ENCODE data around the gene GRIK5.

Gene GRIK5

DNA sequence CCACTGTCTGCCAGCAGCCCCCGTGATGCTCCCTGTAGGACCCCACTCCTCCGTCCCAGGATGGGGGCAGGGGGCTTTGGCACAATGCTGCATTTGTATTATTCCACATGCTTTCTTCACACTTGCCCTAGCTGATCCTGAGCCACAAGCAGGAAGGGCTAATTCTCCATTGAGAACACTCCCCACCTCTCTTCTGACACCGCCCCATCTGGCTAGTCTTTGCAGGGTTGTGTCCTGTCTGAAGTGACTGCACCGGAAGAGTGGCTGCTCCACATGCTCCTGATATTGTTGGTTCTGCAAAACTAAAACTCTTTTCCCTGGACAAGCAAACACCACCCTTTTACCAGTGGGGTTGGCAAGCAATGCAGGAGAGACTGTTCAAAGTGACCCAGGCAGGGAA, 23.9 kb upstream of the GRIK5 start:
- Histone ChIP-seq H3K4me1 (ENCODE audit: insufficient read depth, low read length) (peaks cover 5% of the 10 kb centered on the region), H3K9me3 (ENCODE audit: insufficient read depth, low read depth, low read length) (no peaks in the 10 kb centered on the region), H3K9ac (ENCODE audit: low read depth, low read length) (no peak overlapping the region), H3K36me3 (ENCODE audit: insufficient read depth, low read length) (no peaks in the 10 kb centered on the region), H3K27ac (ENCODE audit: low read depth, low read length) (no peak overlapping the region), H3K4me3 (ENCODE audit: low read length) (no peak overlapping the region), H3K27me3 (ENCODE audit: insufficient read depth, low read length) (no peaks in the 10 kb centered on the region)
- 82% methylated on average over 4 of the region's 4 CpGs for WGBS

DNA sequence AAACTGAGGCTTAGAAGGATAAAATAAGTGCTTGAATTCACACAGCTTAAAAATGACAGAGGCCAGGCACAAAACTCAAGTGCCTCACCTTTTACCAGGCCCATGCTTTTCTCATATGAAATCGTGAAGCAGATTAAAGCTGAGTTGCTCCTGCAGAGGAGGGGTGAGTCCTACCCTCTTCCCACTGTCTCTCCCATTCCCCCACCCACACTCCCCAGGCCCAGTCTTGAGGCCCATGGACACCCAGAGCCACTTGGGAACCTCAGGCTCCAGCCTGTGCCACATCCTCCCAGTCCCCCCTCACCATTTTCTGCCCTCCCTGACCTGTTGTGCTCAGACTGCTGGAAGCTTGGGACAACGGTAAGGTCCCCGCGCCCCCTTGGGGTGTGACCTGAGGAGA, 23.5 kb upstream of the GRIK5 start:
- H3K4me3 ChIP-seq (ENCODE audit: low read length), result no peak overlapping the region
- H3K9me3 ChIP-seq (ENCODE audit: insufficient read depth, low read depth, low read length), result no peaks in the 10 kb centered on the region
- H3K36me3 ChIP-seq (ENCODE audit: insufficient read depth, low read length), result no peaks in the 10 kb centered on the region
- no peak overlapping the region for H3K27ac ChIP-seq (ENCODE audit: low read depth, low read length)
- H3K9ac ChIP-seq (ENCODE audit: low read depth, low read length), result 0 out of 2 replicates have a peak overlapping the region, but pooled peaks have one; percentile 8
- H3K27me3 ChIP-seq (ENCODE audit: insufficient read depth, low read length), result no peaks in the 10 kb centered on the region
- peaks cover 8% of the 10 kb centered on the region for H3K4me1 ChIP-seq (ENCODE audit: insufficient read depth, low read length)
- 88% methylated on average over 4 of the region's 4 CpGs for WGBS

DNA sequence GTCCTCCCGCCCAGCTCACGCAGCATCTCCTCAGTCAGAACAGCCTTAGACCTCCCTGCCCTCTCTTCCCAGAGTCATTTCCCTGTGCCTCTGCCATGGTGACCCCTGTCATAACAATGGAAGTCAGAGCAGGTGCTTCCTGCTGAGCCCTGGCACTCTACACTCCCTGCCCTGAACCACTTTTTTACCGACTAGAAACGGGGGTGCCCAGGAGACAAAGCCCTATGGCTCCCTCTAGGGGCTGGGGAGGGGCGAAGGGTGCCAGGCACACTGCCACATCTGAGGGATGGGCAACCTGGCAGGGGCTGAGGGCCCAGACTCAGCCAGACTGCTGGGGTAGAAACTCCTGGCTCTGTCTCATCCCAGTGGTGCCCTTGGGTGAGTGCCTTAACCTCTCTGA, 22.3 kb upstream of the GRIK5 start:
- Histone ChIP-seq H3K27me3 (ENCODE audit: insufficient read depth, low read length) (no peaks in the 10 kb centered on the region), H3K36me3 (ENCODE audit: insufficient read depth, low read length) (no peaks in the 10 kb centered on the region), H3K4me1 (ENCODE audit: insufficient read depth, low read length) (peaks cover 10% of the 10 kb centered on the region), H3K27ac (ENCODE audit: low read depth, low read length) (no peak overlapping the region), H3K4me3 (ENCODE audit: low read length) (no peak overlapping the region), H3K9ac (ENCODE audit: low read depth, low read length) (no peak overlapping the region), H3K9me3 (ENCODE audit: insufficient read depth, low read depth, low read length) (no peaks in the 10 kb centered on the region)
- 65% methylated on average over 5 of the region's 5 CpGs for WGBS

DNA sequence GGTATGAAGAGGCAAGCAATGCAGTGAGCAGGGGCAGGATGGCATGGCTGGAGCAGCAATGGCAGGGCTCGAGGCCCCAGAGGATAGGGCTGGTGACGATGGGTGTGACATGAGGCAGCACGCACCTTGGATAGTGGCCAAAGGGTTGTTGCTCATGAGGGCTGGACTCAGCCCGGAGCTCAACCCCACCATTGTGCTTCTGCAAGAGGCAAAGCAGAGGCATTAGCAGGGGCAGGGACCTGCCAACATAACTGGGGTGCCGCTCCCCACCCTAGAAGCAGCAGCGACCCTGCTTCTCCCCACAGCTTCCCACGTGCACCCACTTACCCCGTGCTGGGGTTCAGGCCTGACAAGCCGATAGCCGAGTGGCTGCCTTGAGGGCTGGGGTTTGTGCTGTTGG, 21.7 kb upstream of the GRIK5 start:
- Histone ChIP-seq H3K36me3 (ENCODE audit: insufficient read depth, low read length) (no peaks in the 10 kb centered on the region), H3K27me3 (ENCODE audit: insufficient read depth, low read length) (no peaks in the 10 kb centered on the region), H3K4me1 (ENCODE audit: insufficient read depth, low read length) (peaks cover 14% of the 10 kb centered on the region), H3K9ac (ENCODE audit: low read depth, low read length) (no peak overlapping the region), H3K27ac (ENCODE audit: low read depth, low read length) (no peak overlapping the region), H3K4me3 (ENCODE audit: low read length) (no peak overlapping the region), H3K9me3 (ENCODE audit: insufficient read depth, low read depth, low read length) (no peaks in the 10 kb centered on the region)
- 90% methylated on average over 10 of the region's 10 CpGs for WGBS

DNA sequence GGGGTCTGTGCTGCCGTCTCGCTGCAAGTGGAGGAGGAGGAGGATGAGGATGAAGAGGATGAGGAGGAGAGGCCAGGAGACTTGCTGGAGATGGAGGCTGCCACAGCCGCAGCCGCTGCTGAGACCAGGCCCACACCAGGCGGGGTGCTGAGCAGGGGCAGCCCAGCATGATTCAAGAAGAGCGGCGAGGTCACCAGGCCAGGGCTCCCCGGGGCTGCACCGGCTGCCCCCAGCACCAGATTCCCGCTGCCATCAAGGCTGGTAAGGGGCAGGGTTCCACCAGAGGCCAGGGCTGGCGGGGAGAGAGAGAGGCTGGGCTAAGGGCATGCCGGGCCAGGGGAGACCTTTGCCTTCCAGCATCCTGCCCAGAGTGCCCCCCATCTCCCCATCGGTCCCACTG, 21.3 kb upstream of the GRIK5 start:
- Histone ChIP-seq H3K9me3 (ENCODE audit: insufficient read depth, low read depth, low read length) (no peaks in the 10 kb centered on the region), H3K4me3 (ENCODE audit: low read length) (no peak overlapping the region), H3K9ac (ENCODE audit: low read depth, low read length) (no peak overlapping the region), H3K27ac (ENCODE audit: low read depth, low read length) (no peak overlapping the region), H3K27me3 (ENCODE audit: insufficient read depth, low read length) (no peaks in the 10 kb centered on the region), H3K36me3 (ENCODE audit: insufficient read depth, low read length) (no peaks in the 10 kb centered on the region), H3K4me1 (ENCODE audit: insufficient read depth, low read length) (peaks cover 19% of the 10 kb centered on the region)
- WGBS, result 89% methylated on average over 12 of the region's 13 CpGs

DNA sequence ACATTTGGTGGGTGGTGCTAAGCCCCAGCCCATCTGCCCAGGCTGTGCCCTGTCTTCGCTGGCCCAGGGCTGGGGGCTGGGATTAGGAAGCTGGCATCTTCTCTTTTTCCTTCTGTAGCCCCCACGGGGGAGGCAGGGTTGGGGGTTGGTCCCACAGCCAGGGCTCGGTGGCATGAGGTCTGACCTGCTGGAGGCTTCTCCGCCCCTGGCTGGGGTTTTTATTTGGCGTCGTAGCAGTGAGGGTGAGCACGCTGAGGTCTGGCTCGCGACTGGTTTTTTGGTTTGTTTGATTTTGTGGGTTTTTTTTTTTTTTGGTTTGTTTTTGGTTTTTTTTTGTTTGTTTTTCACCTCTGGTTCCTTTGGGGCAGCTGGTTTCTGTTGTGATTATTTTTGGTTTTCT, 20.7 kb upstream of the GRIK5 start:
- no peaks in the 10 kb centered on the region for H3K27me3 ChIP-seq (ENCODE audit: insufficient read depth, low read length)
- H3K4me1 ChIP-seq (ENCODE audit: insufficient read depth, low read length), result peaks cover 19% of the 10 kb centered on the region
- H3K9me3 ChIP-seq (ENCODE audit: insufficient read depth, low read depth, low read length), result no peaks in the 10 kb centered on the region
- WGBS, result 68% methylated on average over 9 of the region's 9 CpGs
- H3K27ac ChIP-seq (ENCODE audit: low read depth, low read length), result no peak overlapping the region
- no peak overlapping the region for H3K4me3 ChIP-seq (ENCODE audit: low read length)
- no peak overlapping the region for H3K9ac ChIP-seq (ENCODE audit: low read depth, low read length)
- no peaks in the 10 kb centered on the region for H3K36me3 ChIP-seq (ENCODE audit: insufficient read depth, low read length)

DNA sequence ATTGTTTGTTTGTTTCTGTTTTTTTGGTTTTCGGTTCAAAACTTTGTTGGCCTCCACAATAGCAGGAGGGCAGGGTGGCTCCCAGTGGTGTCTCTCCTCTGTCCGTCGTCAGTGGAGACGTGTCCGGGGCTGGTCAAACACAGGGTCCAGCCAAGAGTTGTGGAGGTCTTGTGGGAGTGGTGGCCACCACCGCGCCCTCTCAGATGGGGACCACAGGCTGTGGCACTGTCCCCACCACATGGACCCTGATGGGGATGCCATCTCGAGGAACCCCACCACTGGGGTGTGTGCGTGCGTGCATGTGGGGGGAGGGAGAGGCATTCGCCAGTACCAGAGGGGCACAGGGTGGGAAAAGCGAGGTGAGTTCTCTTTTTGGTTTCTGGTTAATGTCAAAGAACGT, 19.8 kb upstream of the GRIK5 start:
- Histone ChIP-seq H3K36me3 (ENCODE audit: insufficient read depth, low read length) (no peaks in the 10 kb centered on the region), H3K27me3 (ENCODE audit: insufficient read depth, low read length) (no peaks in the 10 kb centered on the region), H3K4me1 (ENCODE audit: insufficient read depth, low read length) (peaks cover 19% of the 10 kb centered on the region), H3K27ac (ENCODE audit: low read depth, low read length) (no peak overlapping the region), H3K9ac (ENCODE audit: low read depth, low read length) (no peak overlapping the region), H3K9me3 (ENCODE audit: insufficient read depth, low read depth, low read length) (no peaks in the 10 kb centered on the region), H3K4me3 (ENCODE audit: low read length) (no peak overlapping the region)
- WGBS, result 91% methylated on average over 13 of the region's 13 CpGs

DNA sequence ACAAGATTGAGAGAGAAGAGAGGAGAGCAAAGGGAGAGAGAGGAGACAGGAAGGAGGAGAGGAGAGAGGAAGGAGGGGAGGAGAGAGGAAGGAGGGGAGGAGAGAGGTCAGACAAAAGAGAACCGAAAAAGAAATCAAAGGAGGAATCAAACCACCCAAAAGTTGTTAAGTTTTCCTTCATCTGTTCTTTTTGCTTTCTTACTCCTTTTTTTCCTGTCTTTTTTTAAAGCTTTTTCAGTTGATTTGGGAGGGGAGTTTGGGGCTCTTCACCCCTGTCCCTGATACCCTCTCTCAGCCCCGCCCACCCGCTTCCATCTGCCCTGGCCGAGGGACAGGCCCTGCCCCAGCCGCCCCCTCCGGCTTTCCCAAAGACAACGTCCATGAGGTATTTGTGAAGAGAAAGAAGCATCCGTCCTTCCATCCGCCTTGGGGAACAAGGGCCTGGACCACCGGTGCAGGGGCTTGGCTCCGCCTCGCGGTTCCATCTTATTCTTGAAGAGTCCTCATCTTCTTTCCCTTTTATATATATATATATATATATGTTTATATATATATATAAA, 19.3 kb upstream of the GRIK5 start:
- Histone ChIP-seq H3K27ac (ENCODE audit: low read depth, low read length) (no peak overlapping the region), H3K9ac (ENCODE audit: low read depth, low read length) (no peak overlapping the region), H3K27me3 (ENCODE audit: insufficient read depth, low read length) (no peaks in the 10 kb centered on the region), H3K4me1 (ENCODE audit: insufficient read depth, low read length) (peaks cover 19% of the 10 kb centered on the region), H3K9me3 (ENCODE audit: insufficient read depth, low read depth, low read length) (no peaks in the 10 kb centered on the region), H3K4me3 (ENCODE audit: low read length) (no peak overlapping the region), H3K36me3 (ENCODE audit: insufficient read depth, low read length) (no peaks in the 10 kb centered on the region)
- 73% methylated on average over 10 of the region's 13 CpGs for WGBS

DNA sequence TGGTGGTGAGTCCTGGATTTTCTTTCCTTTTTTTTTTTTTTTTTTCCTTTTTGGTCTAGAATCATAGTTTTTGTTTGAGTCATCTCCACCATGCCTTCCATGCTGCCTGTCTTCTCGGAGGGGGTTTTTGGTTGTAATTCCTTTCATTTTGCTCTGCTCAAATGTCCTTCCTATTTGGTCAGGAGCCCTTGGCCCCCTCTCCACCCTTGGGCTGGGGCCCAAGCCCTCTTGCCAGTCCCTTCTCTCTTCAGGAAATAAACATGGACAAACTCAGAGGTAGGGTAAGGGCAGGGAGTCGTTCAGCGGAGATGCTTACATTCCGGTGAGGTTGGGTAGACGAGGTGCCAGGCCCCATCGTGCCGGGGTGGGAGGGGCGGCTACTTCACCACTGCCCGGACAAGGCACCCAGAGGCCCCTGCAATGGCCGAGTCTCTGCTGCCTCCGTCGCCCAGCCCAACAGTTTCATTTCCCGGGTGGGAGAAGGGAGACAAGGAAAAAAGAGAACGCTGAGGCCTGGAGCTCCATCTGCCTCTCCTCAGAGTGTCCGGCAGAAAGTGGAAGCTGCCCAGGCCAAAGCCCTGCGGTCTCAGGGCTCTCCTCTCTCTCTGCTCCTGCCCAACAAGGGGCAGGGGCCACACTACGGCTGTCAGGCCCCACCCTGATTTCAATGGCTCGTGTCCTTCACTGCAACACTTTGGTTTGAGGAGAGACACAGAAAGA, 18.6 kb upstream of the GRIK5 start:
- no peak overlapping the region for H3K9ac ChIP-seq (ENCODE audit: low read depth, low read length)

DNA sequence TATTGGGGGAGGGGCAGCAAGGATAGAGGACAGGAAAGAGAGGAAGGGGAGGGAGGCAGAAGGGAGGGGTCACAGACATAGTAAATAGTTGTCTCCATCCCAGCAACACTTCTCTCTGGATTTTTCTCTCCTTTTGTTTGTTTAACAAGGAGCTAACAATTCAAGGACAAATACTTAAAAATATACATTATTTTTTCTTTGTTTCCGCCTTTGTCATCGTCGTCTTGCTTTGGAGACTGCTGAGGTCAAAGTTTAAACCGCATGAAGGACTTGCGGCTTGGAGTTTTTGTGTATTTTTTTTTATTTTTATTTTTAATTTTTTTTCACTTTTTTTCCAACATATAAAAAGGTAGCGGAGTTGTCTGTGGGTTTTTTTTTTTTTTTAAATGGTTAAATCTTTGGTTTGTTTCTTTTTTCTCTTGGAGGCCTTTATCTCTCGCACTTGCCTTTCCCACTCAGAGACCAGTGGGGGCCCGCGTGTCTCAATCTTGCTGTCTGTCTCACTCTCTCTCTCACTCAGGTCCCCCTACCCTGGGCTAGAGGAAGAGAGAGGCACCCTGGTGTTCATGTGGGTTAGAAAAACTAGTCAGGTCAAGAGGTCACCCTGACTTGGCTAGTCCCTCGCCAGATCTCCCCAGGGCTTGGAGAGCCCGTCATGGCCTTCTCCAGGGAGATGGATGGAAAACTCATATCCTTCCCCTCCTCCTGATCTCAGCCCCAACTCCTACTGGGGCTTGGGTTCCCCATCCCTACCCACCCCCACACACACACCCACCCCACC, 17.0 kb upstream of the GRIK5 start:
- Histone ChIP-seq H3K27me3 (ENCODE audit: insufficient read depth, low read length) (no peaks in the 10 kb centered on the region), H3K4me1 (ENCODE audit: insufficient read depth, low read length) (peaks cover 19% of the 10 kb centered on the region)
- WGBS, result 71% methylated on average over 8 of the region's 11 CpGs

More for the DNA sequence above, 18.6 kb upstream of the GRIK5 start:
- Histone ChIP-seq H3K9me3 (ENCODE audit: insufficient read depth, low read depth, low read length) (no peaks in the 10 kb centered on the region), H3K27ac (ENCODE audit: low read depth, low read length) (no peak overlapping the region), H3K36me3 (ENCODE audit: insufficient read depth, low read length) (no peaks in the 10 kb centered on the region), H3K27me3 (ENCODE audit: insufficient read depth, low read length) (no peaks in the 10 kb centered on the region), H3K4me3 (ENCODE audit: low read length) (no peak overlapping the region), H3K4me1 (ENCODE audit: insufficient read depth, low read length) (peaks cover 19% of the 10 kb centered on the region)
- WGBS, result 84% methylated on average over 18 of the region's 18 CpGs

DNA sequence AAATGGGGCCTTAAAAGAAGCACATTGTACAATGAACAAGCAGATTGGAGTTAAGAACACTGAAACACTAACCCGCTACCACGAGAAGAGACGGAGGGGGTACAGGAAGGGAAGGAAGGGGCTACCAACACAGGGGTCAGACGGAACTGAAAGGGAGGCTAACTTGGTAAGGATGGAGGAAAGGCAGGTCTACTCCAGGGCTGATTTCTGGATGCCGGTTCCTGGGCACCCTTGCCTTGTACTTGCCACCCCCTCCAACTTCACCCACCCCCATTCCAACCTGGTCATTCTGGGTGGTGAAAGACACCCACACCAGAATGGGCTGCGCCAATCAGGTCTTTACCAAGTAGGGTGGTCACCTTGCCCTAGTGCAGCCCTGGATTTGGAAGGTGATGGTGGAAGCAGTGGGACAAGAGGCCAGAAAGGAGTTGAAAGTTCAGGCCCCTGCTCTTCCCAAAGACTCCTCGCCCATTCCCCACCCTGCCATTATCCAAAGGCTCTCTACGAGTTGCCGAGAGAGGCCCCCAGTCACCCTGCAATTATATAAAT, 16.3 kb upstream of the GRIK5 start:
- no peak overlapping the region for H3K4me3 ChIP-seq (ENCODE audit: low read length)
- peaks cover 10% of the 10 kb centered on the region for H3K36me3 ChIP-seq (ENCODE audit: insufficient read depth, low read length)
- no peaks in the 10 kb centered on the region for H3K9me3 ChIP-seq (ENCODE audit: insufficient read depth, low read depth, low read length)
- H3K27ac ChIP-seq (ENCODE audit: low read depth, low read length), result no peak overlapping the region
- WGBS, result 95% methylated on average over 6 of the region's 9 CpGs
- H3K27me3 ChIP-seq (ENCODE audit: insufficient read depth, low read length), result no peaks in the 10 kb centered on the region
- H3K4me1 ChIP-seq (ENCODE audit: insufficient read depth, low read length), result peaks cover 19% of the 10 kb centered on the region
- H3K9ac ChIP-seq (ENCODE audit: low read depth, low read length), result no peak overlapping the region

More for the DNA sequence above, 17.0 kb upstream of the GRIK5 start:
- H3K9ac ChIP-seq (ENCODE audit: low read depth, low read length), result no peak overlapping the region
- H3K9me3 ChIP-seq (ENCODE audit: insufficient read depth, low read depth, low read length), result no peaks in the 10 kb centered on the region
- no peak overlapping the region for H3K27ac ChIP-seq (ENCODE audit: low read depth, low read length)
- peaks cover 3% of the 10 kb centered on the region for H3K36me3 ChIP-seq (ENCODE audit: insufficient read depth, low read length)
- no peak overlapping the region for H3K4me3 ChIP-seq (ENCODE audit: low read length)

Data from HUES64 (cell line).